Stimulated activated CD4-positive, alpha-beta T cell treated with anti-CD3 and anti-CD28 coated beads, TNF-alpha, amount 100 ng/mL, for 1 hour (primary cell): ENCODE results near the gene OR1A1.
"Not testable (repeated sequence)": the region's sequence is repeated elsewhere in the genome, so short reads cannot be mapped to it uniquely, and the experiment has no call there.

Source experiments
- DNase-seq, 3 donors: peaks; one replicate each; pipeline ENCODE4 v3.0.0-alpha.2; 2020; ENCODE audit warnings: low read depth in 3 of 3, low spot score in 1 of 3

The OR1A1 gene

GRCh38 chr17:3207367-3207766, at the start of gene OR1A1:
OR1A1 (plus strand) TSS chr17:3207667; CDS start chr17:3215621, 7,954 bp downstream.
- no peak for DNase-seq

GRCh38 chr17:3167574-3167973, 39.9 kb upstream of the OR1A1 start:
- no peak for DNase-seq

- DNase-seq = no peak
Observed at GRCh38 chr17:3189961-3190360, 17.5 kb upstream of the OR1A1 start.

GRCh38 chr17:3197219-3197618, 10.2 kb upstream of the OR1A1 start, which contains the start of gene OR1A2:
OR1A2 (plus strand) TSS chr17:3197519; CDS start chr17:3197519, 0 bp downstream.
- no peak for DNase-seq

GRCh38 chr17:3208484-3208883, 1.0 kb downstream of the OR1A1 start:
- no peak for DNase-seq

- no peak for DNase-seq
Observed at GRCh38 chr17:3213001-3213400, 5.5 kb downstream of the OR1A1 start.

- no peak for DNase-seq
Observed at GRCh38 chr17:3213587-3213986, 6.1 kb downstream of the OR1A1 start.

- DNase-seq = not testable (repeated sequence)
Observed at GRCh38 chr17:3219978-3220377, 12.5 kb downstream of the OR1A1 start.

- no peak for DNase-seq
Observed at GRCh38 chr17:3221850-3222249, 14.4 kb downstream of the OR1A1 start.

GRCh38 chr17:3222505-3222904, 15.0 kb downstream of the OR1A1 start:
- no peak for DNase-seq

- DNase-seq = not testable (repeated sequence)
Observed at GRCh38 chr17:3224721-3225352, 17.4 kb downstream of the OR1A1 start.

- not testable (repeated sequence) for DNase-seq
Observed at GRCh38 chr17:3232300-3232699, 24.8 kb downstream of the OR1A1 start.

- not testable (repeated sequence) for DNase-seq
Observed at GRCh38 chr17:3238685-3239084, 31.2 kb downstream of the OR1A1 start.

GRCh38 chr17:3241044-3241443, 33.6 kb downstream of the OR1A1 start:
- not testable (repeated sequence) for DNase-seq

GRCh38 chr17:3244841-3245240, 37.4 kb downstream of the OR1A1 start:
- not testable (repeated sequence) for DNase-seq

- DNase-seq = not testable (repeated sequence)
Observed at GRCh38 chr17:3249013-3249412, 41.5 kb downstream of the OR1A1 start.

- DNase-seq = no peak
Observed at GRCh38 chr17:3256575-3256974, 49.1 kb downstream of the OR1A1 start.

- DNase-seq = no peak
Observed at GRCh38 chr17:3260163-3260562, 52.7 kb downstream of the OR1A1 start.

GRCh38 chr17:3260600-3260999, 53.1 kb downstream of the OR1A1 start:
- DNase-seq = no peak
